Tibial nerve (tissue), 4 donors: ENCODE data around the gene STAT5A.

Experiments used
- CTCF ChIP-seq, 5 experiments: fragments of 200-600 bp in 3 of 5; fragments of 450-650 bp in 2 of 5; sonication (generic) in 3 of 5; IDR thresholded peaks; one replicate each; pipeline ENCODE4 v1.5.1; 2016 to 2019; ENCODE audit warnings: antibody characterized with exemption in 5 of 5, mild to moderate bottlenecking in 3 of 5, moderate library complexity in 2 of 5
- EP300 ChIP-seq, 2 donors: sonication (generic); formaldehyde crosslinking; IDR thresholded peaks; one replicate each; pipeline ENCODE4 v1.6.1; 2017; ENCODE audit warnings: antibody characterized with exemption in 2 of 2, mild to moderate bottlenecking in 1 of 2

GRCh38 chr17:42304187-42305030 is 16.1 kb downstream of the STAT5A start:
- TF ChIP-seq CTCF (IDR thresholded peaks at IDR 0.05) (no peak), EP300 (IDR thresholded peaks at IDR 0.05) (no peak)
